ENCODE data around the gene RTL10. TPM values are rescaled to one million over a fixed set of nuclear protein-coding genes. Genes with fewer than 3 reads are reported as not detected.

Gene RTL10
- total and polyA plus RNA-seq, 2 of the 13 experiments (the other 11 are each of a cell fraction or from before 2014, with no cell fraction given): 14.1 to 15.8 TPM

GRCh38 chr22:19855504-19856409 is 1.1 kb upstream of the RTL10 start (continued):
- peak; percentile 32; the same call in 1 of the 2 replicates for TF ChIP-seq ZNF670 (CRISPR knock-in tag; IDR thresholded peaks at IDR 0.05; ENCODE audit: borderline replicate concordance)
- no peak; the same call in 1 of the 2 replicates for TF ChIP-seq TP53 (CRISPR knock-in tag; conservative IDR thresholded peaks at IDR 0.05)
- TF ChIP-seq, protein P1, sequence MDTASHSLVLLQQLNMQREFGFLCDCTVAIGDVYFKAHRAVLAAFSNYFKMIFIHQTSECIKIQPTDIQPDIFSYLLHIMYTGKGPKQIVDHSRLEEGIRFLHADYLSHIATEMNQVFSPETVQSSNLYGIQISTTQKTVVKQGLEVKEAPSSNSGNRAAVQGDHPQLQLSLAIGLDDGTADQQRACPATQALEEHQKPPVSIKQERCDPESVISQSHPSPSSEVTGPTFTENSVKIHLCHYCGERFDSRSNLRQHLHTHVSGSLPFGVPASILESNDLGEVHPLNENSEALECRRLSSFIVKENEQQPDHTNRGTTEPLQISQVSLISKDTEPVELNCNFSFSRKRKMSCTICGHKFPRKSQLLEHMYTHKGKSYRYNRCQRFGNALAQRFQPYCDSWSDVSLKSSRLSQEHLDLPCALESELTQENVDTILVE (CRISPR knock-in tag; IDR thresholded peaks at IDR 0.05): peak; percentile 50; the same call in 1 of the 2 replicates
- TF ChIP-seq DMAP1 (CRISPR knock-in tag; IDR thresholded peaks at IDR 0.05): peak; percentile 31; the same call in 1 of the 2 replicates
- peak; percentile 8; the same call in 1 of the 2 replicates for TF ChIP-seq ZC3H4 (CRISPR knock-in tag; IDR thresholded peaks at IDR 0.05; ENCODE audit: borderline replicate concordance)
- no peak for TF ChIP-seq SSRP1 (CRISPR knock-in tag; IDR thresholded peaks at IDR 0.05)
- TF ChIP-seq ZNF737 (CRISPR knock-in tag; IDR thresholded peaks at IDR 0.05; ENCODE audit: borderline replicate concordance): no peak
- TF ChIP-seq ZFP36L2 (CRISPR knock-in tag; IDR thresholded peaks at IDR 0.05): no peak
- TF ChIP-seq FOXM1 (CRISPR knock-in tag; IDR thresholded peaks at IDR 0.05): no peak
- TF ChIP-seq SRSF1 (optimal IDR thresholded peaks at IDR 0.05; ENCODE audit: low read depth, low read length): peak; percentile 61
- 0 out of 2 replicates have a peak, but pooled peaks have one; percentile 17 for TF ChIP-seq FOXA3 (CRISPR knock-in tag; IDR thresholded peaks at IDR 0.05)
- TF ChIP-seq ZNF431 (CRISPR knock-in tag; IDR thresholded peaks at IDR 0.05; ENCODE audit: borderline replicate concordance, low read depth): no peak
- TF ChIP-seq CEBPG (CRISPR knock-in tag; IDR thresholded peaks at IDR 0.05): 0 out of 2 replicates have a peak, but pooled peaks have one; percentile 45
- no peak for TF ChIP-seq ZNF75D (CRISPR knock-in tag; IDR thresholded peaks at IDR 0.05; ENCODE audit: borderline replicate concordance)
- peak; percentile 77 for TF ChIP-seq GABPB1 (CRISPR knock-in tag; IDR thresholded peaks at IDR 0.05)
- TF ChIP-seq HDAC1 (CRISPR knock-in tag; IDR thresholded peaks at IDR 0.05): peak; percentile 35; the same call in 1 of the 2 replicates
- TF ChIP-seq MBNL3 (CRISPR knock-in tag; conservative IDR thresholded peaks at IDR 0.05): no peak
- peak; percentile 53; the same call in 1 of the 2 replicates for TF ChIP-seq ZC3H13 (CRISPR knock-in tag; IDR thresholded peaks at IDR 0.05)
- TF ChIP-seq ZNF605 (CRISPR knock-in tag; IDR thresholded peaks at IDR 0.05): no peak
- no peak for TF ChIP-seq AGO1 (IDR thresholded peaks at IDR 0.05; ENCODE audit: low read depth, low read length, poor library complexity, severe bottlenecking)
- TF ChIP-seq RAD51 (IDR thresholded peaks at IDR 0.05; ENCODE audit: borderline replicate concordance): no peak
- peak; percentile 15; the same call in 1 of the 2 replicates for TF ChIP-seq ZFY (CRISPR knock-in tag; IDR thresholded peaks at IDR 0.05)
- TF ChIP-seq ZNF446 (CRISPR knock-in tag; IDR thresholded peaks at IDR 0.05): 0 out of 2 replicates have a peak, but pooled peaks have one; percentile 36
- TF ChIP-seq IRX3 (CRISPR knock-in tag; IDR thresholded peaks at IDR 0.05; ENCODE audit: borderline replicate concordance, low read depth): no peak
- TF ChIP-seq ZSCAN20 (CRISPR knock-in tag; IDR thresholded peaks at IDR 0.05; ENCODE audit: borderline replicate concordance): no peak
- TF ChIP-seq ZZZ3 (CRISPR knock-in tag; IDR thresholded peaks at IDR 0.05; ENCODE audit: borderline replicate concordance): no peak
- TF ChIP-seq ERF (CRISPR knock-in tag; IDR thresholded peaks at IDR 0.05): peak; percentile 68; the same call in 1 of the 2 replicates
- TF ChIP-seq IRF9 (CRISPR knock-in tag; IDR thresholded peaks at IDR 0.05; ENCODE audit: borderline replicate concordance): no peak
- TF ChIP-seq ZKSCAN5 (CRISPR knock-in tag; IDR thresholded peaks at IDR 0.05): no peak
- no peak for TF ChIP-seq JUND (CRISPR knock-in tag; IDR thresholded peaks at IDR 0.05)
- peak; percentile 70 for TF ChIP-seq TAF1 (CRISPR knock-in tag; IDR thresholded peaks at IDR 0.05)

All from HepG2 (cell line).